Measurements from ENCODE around the gene LPIN3. TPM values are rescaled to one million over a fixed set of nuclear protein-coding genes. Genes with fewer than 3 reads are reported as not detected.
A peak's percentile ranks its signal among the peaks of the same experiment; 100 is the strongest.

LPIN3 gene
- total RNA-seq, 1 experiment from 2014 or later = 0.31 TPM

GRCh38 chr20:41365777-41366545 lies 25.3 kb downstream of the LPIN3 start:
- no peak for DNase-seq (ENCODE audit: low read depth)

- no peak for DNase-seq (ENCODE audit: low read depth)
These were observed 26.1 kb downstream of the LPIN3 start, which contains the start of gene EMILIN3 for GRCh38 chr20:41366546-41367392. Gene EMILIN3 (minus strand): TSS chr20:41366818. CDS start chr20:41366634, 184 bp downstream.

GRCh38 chr20:41367393-41367695 lies 26.7 kb downstream of the LPIN3 start:
- no peak for DNase-seq (ENCODE audit: low read depth)

- no peak for DNase-seq (ENCODE audit: low read depth)
These were observed 27.3 kb downstream of the LPIN3 start for GRCh38 chr20:41367956-41368355.

GRCh38 chr20:41369673-41370072 lies 29.1 kb downstream of the LPIN3 start:
- DNase-seq (ENCODE audit: low read depth) = no peak

- DNase-seq (ENCODE audit: low read depth) = no peak
These were observed 29.6 kb downstream of the LPIN3 start for GRCh38 chr20:41370176-41370575.

GRCh38 chr20:41371371-41371770 lies 30.8 kb downstream of the LPIN3 start:
- no peak for DNase-seq (ENCODE audit: low read depth)

GRCh38 chr20:41373251-41373783 lies 32.7 kb downstream of the LPIN3 start:
- DNase-seq (ENCODE audit: low read depth) = no peak

- no peak for DNase-seq (ENCODE audit: low read depth)
These were observed 33.6 kb downstream of the LPIN3 start for GRCh38 chr20:41373931-41374920.

- DNase-seq (ENCODE audit: low read depth) = no peak
These were observed 35.2 kb downstream of the LPIN3 start for GRCh38 chr20:41375846-41376245.

GRCh38 chr20:41376349-41376748 lies 35.7 kb downstream of the LPIN3 start:
- no peak for DNase-seq (ENCODE audit: low read depth)

GRCh38 chr20:41377275-41377674 lies 36.7 kb downstream of the LPIN3 start:
- no peak for DNase-seq (ENCODE audit: low read depth)

GRCh38 chr20:41379551-41379950 lies 38.9 kb downstream of the LPIN3 start:
- DNase-seq (ENCODE audit: low read depth) = no peak

- DNase-seq (ENCODE audit: low read depth) = peak; percentile 10
These were observed 40.1 kb downstream of the LPIN3 start for GRCh38 chr20:41380551-41381193.

GRCh38 chr20:41382791-41383305 lies 42.2 kb downstream of the LPIN3 start:
- DNase-seq (ENCODE audit: low read depth) = no peak

GRCh38 chr20:41386502-41387427 lies 46.1 kb downstream of the LPIN3 start:
- DNase-seq (ENCODE audit: low read depth) = no peak

- DNase-seq (ENCODE audit: low read depth) = peak; percentile 33
These were observed 46.8 kb downstream of the LPIN3 start for GRCh38 chr20:41387444-41387851.

- DNase-seq (ENCODE audit: low read depth) = no peak
These were observed 50.3 kb downstream of the LPIN3 start for GRCh38 chr20:41390889-41391288.

- DNase-seq (ENCODE audit: low read depth) = no peak
These were observed 51.0 kb downstream of the LPIN3 start for GRCh38 chr20:41391587-41392001.

Data from HT1080 (cell line).